GM12874 (cell line): ENCODE results near the gene NABP2.

Source experiments
- TF ChIP-seq, protein P1 (sequence below): IDR thresholded peaks from 2 replicates; pipeline ENCODE4 v1.5.1; 2011; ENCODE audit warnings: low read depth, mild to moderate bottlenecking, control low read depth, low read length, moderate library complexity; ENCODE audit not compliant: insufficient read depth

NABP2 gene

DNA sequence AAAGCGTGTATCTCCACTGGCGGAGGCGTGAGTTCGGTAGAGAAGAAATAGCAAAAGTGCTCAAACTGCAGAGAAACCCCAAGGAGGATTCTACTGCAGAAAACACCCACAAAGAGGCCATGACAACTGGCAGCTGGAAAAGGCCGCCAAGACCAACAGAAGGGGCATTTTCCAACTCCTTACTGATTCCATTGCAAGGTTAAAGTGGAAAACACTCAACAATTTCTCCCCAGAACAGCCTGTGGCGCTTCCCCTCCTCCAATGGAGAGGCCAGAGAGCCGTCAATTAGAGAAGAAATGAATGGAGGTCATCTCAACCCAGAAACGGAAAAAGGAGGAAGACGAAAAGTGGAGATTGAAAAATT is 34.7 kb downstream of the NABP2 start:
- TF ChIP-seq, protein P1, sequence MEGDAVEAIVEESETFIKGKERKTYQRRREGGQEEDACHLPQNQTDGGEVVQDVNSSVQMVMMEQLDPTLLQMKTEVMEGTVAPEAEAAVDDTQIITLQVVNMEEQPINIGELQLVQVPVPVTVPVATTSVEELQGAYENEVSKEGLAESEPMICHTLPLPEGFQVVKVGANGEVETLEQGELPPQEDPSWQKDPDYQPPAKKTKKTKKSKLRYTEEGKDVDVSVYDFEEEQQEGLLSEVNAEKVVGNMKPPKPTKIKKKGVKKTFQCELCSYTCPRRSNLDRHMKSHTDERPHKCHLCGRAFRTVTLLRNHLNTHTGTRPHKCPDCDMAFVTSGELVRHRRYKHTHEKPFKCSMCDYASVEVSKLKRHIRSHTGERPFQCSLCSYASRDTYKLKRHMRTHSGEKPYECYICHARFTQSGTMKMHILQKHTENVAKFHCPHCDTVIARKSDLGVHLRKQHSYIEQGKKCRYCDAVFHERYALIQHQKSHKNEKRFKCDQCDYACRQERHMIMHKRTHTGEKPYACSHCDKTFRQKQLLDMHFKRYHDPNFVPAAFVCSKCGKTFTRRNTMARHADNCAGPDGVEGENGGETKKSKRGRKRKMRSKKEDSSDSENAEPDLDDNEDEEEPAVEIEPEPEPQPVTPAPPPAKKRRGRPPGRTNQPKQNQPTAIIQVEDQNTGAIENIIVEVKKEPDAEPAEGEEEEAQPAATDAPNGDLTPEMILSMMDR = no peak

DNA sequence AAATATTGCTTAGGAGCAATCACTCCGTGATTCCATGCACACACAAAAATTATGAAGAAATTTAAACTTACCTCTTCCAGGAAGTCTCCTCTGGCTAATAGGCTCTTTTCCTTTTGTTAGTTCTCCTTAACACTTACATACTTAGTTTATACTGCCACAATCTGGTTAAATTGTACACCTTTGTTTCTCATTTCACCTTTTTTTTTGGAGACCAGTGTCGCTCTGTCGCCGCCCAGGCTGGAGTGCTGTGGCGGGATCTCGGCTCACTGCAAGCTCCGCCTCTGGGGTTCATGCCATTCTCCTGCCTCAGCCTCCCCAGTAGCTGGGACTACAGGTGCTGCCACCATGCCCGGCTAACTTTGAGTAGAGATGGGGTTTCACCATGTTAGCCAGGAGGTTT is 36.2 kb downstream of the NABP2 start:
- TF ChIP-seq, protein P1 = no peak

DNA sequence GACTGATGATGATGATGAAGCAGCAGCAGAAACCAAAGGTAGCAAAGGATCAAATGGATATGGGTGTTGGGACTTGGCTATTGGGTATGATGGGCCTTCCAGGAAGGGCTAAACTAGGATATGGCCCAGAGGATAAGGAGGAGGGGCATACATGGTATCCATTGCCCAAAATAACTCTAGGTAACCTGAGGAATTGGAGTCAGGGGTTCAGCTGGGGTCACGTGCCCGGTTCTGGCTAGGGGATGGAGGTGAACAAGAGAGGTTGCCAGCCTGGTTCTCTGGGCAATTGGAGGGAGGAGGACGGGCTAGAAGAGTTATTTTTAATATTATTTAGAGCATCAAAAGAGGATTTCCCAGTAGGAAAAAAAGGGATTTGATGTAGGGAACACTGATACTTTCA is 36.8 kb downstream of the NABP2 start:
- TF ChIP-seq, protein P1 = no peak

DNA sequence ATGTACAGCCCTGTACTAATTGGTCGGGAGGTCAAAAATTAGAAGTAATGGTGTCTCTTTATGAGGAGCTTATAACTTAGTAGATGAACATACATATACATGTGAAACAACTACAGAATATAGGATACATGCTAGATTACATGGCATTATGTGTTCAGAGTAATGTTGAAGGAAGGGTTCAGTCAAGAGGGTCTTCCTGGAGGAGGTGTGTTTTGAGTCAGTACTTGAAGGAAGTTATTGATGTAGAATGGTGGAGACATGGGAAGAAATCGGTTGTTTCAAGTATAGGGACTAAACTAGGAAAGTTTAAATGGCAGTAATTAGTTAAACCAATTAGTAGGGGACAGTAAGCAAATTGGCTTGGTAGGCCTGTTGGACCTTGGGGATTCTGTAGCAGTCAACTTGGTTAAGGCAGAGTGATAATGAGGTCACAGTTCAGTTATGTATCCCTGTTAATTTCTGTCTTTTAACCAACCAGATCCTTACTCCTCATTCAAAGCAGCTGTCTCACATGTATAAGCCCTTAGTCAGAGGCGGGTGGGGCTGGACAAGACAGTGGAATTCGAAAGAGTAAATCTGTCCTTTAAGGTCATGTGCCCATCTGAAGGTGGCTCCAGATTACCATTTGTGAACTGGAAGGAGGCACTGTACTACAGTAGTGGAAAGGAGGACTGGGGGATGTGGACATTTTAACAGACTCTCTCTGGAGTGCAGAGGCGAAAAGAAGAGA is 37.5 kb downstream of the NABP2 start:
- TF ChIP-seq, protein P1 = no peak

DNA sequence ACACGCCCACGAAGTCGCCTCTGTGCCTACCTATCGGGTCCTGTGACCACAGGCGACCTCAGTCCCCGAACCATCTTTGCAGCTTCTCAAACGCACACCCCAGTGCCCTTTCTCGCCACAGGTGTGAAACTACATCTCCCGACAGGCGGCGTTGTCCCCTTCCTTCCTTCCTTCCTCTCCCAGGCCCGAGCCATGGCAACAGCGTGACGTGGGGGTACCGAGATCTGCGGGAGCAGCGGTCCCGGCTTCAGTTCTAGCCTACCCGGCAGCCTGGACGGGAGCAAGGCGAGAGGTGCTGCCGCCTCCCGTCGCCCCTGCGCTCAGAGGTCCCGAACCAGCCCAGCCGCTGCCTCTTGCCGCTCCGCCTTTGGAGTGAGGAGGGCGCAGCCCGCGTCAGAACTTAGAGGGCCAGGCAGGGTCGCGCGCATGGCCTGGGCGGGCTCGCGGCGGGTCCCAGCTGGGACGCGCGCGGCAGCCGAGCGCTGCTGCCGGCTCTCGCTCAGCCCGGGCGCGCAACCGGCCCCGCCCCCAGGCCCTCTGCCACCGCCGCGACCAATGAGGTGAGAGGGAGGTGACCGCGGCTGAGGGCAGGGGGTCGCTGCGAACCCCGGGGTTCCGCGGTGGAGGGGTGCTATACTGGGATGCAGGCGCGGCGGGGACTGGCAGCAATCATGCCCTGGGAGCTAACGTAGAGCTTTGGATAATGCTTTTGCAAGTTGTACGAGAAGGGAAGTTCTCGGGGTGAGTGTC is 42.7 kb downstream of the NABP2 start, which contains the start of gene COQ10A:
Gene COQ10A, plus strand, starts transcription at position 250 of the 750 bp plus-strand sequence. Its CDS starts 177 bp downstream, at position 427.
- TF ChIP-seq, protein P1 = peak; percentile 54

DNA sequence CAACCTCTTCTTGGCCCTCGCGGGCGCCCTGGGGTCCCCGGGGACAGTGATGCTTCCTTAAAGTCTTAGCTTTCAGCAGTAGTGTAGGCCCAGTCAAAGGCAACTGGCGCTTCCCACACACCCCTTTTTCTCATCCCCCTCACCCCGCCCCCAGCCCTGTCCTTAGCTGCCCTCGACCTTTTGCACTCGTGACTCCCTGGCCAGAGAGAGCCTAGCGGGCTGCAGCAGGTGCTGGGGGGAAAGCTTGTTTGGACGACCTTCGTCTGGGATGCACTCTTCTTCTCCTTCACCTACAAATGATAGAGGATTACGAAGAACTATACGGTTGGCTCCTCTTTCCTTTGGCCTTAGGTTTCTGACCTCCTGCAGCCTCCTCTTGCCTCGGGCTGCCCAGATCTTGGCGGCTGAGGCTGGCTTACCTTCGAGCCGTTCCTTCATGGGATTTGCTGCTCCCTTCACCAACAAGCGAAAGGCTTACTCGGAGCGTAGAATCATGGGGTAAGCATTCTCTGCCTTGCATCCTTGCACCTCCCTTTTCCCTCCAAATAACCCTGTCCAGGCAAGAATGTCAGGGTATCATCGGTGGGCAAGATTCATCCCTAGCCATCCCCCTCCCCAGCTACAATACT is 43.4 kb downstream of the NABP2 start:
- TF ChIP-seq, protein P1 = no peak

DNA sequence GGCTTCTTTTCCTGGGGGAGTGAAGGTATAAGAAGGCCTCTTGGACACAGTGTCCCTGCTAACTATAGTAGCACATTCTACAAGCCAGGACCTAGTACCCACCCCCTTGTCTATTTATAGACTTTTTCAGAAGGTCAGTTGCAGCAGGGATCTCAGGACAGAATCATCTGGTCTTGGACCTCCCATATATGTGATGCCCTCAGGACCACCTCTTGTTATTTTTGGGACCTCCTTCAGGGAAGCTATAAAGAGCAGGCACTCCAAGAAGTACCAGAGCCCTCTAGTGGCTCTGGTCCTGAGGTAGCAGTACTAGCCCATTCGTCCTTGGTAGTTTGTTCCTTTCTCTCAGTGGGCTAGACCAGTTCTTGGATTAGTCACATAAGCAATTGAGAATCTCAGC is 46.9 kb downstream of the NABP2 start:
- TF ChIP-seq, protein P1 = peak; percentile 34; the same call in 1 of the 2 replicates
